ENCODE data around the gene SMG5. TPM values are rescaled to one million over a fixed set of nuclear protein-coding genes. Genes with fewer than 3 reads are reported as not detected.

Gene SMG5
- total RNA-seq, 1 experiment from 2014 or later: 103 TPM

DNA sequence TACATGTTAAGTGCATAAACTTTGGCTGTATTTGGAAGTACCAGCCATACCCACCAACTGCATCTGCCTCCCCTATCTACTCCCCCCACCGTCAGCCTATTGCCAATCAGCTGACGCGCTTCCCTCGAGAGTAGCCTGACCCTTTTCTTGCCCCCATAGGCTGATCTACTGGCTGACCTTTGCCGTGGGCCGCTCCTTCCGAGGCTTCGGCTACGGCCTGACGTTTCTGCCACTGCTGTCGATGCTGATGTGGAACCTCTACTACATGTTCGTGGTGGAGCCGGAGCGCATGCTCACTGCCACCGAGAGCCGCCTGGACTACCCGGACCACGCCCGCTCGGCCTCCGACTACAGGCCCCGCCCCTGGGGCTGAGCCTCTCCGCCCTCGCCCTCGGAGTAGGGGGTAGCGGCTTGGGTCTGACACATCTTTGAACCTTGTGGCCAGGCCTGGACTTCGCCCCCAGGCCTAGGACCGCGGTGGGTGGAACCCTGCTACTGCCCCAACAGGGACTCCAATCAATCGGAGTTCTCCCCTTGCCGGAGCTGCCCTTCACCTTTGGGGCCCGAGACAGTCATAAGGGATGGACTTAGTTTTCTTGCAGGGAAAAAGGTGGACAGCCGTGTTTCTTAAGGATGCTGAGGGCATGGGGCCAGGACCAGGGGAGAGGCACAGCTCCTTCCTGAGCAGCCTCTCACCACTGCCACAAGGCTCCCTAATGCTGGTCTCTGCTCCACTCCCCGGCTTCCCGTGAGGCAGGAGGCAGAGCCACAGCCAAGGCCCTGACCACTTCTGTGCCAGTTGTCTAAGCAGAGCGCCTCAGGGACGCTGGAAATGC, 8.8 kb upstream of the SMG5 start:
- H4K91ac ChIP-seq (ENCODE audit: insufficient read length, low read depth, low read length): no peak overlapping the region
- H3K18ac ChIP-seq (ENCODE audit: insufficient read length, low read depth, low read length): no peak overlapping the region
- no peaks in the 10 kb centered on the region for H4K20me1 ChIP-seq (ENCODE audit: control insufficient read depth, insufficient read depth, insufficient read length)
- H2BK20ac ChIP-seq (ENCODE audit: low read depth, low read length, poor library complexity, severe bottlenecking): no peak overlapping the region
- no peak overlapping the region for H3K23ac ChIP-seq (ENCODE audit: insufficient read length, low read depth, low read length)
- TF ChIP-seq, protein P1, sequence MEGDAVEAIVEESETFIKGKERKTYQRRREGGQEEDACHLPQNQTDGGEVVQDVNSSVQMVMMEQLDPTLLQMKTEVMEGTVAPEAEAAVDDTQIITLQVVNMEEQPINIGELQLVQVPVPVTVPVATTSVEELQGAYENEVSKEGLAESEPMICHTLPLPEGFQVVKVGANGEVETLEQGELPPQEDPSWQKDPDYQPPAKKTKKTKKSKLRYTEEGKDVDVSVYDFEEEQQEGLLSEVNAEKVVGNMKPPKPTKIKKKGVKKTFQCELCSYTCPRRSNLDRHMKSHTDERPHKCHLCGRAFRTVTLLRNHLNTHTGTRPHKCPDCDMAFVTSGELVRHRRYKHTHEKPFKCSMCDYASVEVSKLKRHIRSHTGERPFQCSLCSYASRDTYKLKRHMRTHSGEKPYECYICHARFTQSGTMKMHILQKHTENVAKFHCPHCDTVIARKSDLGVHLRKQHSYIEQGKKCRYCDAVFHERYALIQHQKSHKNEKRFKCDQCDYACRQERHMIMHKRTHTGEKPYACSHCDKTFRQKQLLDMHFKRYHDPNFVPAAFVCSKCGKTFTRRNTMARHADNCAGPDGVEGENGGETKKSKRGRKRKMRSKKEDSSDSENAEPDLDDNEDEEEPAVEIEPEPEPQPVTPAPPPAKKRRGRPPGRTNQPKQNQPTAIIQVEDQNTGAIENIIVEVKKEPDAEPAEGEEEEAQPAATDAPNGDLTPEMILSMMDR (conservative IDR thresholded peaks at IDR 0.05): no peak
- peaks cover 10 to 18% of the 10 kb centered on the region in 2 experiments for H3K4me1 Mint-ChIP-seq
- no peaks in the 10 kb centered on the region for H3K9me3 Mint-ChIP-seq
- H3K27me3 ChIP-seq (ENCODE audit: insufficient read depth, low read length): no peaks in the 10 kb centered on the region; the same call in 1 of the 2 replicates
- no peak overlapping the region for H3K27ac ChIP-seq (ENCODE audit: insufficient read length, low read depth, low read length)
- H2AFZ ChIP-seq (ENCODE audit: low read length): no peak overlapping the region
- H3K4me3 Mint-ChIP-seq: peak overlapping the region; percentile 82 to 89
- DNase-seq: peak; percentile 97
- H3K56ac ChIP-seq (ENCODE audit: insufficient read length, low read depth, low read length): no peak overlapping the region
- no peak overlapping the region for H3K14ac ChIP-seq (ENCODE audit: insufficient read depth, low read length)
- peak overlapping the region; percentile 48 for H3K4me2 ChIP-seq (ENCODE audit: insufficient read depth, insufficient read length, low read length)
- H3K4me1 ChIP-seq (ENCODE audit: insufficient read depth, low read length): no peaks in the 10 kb centered on the region; the same call in 1 of the 2 replicates
- no peaks in the 10 kb centered on the region for H3K79me2 ChIP-seq (ENCODE audit: insufficient read depth, low read length)
- H3K36me3 Mint-ChIP-seq (ENCODE audit: insufficient read depth in 1 of 3, low read depth in 3 of 3): peaks cover 4 to 15% (median 8%) of the 10 kb centered on the region in 3 experiments; a peak in 5 of 7 replicates
- no peak overlapping the region for H3K4ac ChIP-seq (ENCODE audit: low read depth, low read length)
- no CpG with 5 or more reads among the region's 37 CpGs for WGBS (ENCODE audit: extremely low coverage, insufficient read length, low lambda C conversion rate)
- H2BK5ac ChIP-seq (ENCODE audit: insufficient read length, low read length): no peak overlapping the region
- no peak overlapping the region for H2AK5ac ChIP-seq (ENCODE audit: insufficient read length, low read length)
- H2BK15ac ChIP-seq (ENCODE audit: low read depth, low read length): no peak overlapping the region
- H2BK120ac ChIP-seq (ENCODE audit: low read depth, low read length, poor library complexity, severe bottlenecking): no peak overlapping the region
- no peak overlapping the region for H3T11ph ChIP-seq (ENCODE audit: low read length)
- H3K9ac ChIP-seq (ENCODE audit: extremely low read depth, insufficient read length, low read length): peak overlapping the region; percentile 64
- H3K79me1 ChIP-seq (ENCODE audit: insufficient read depth, low read depth, low read length, poor library complexity, severe bottlenecking): no peaks in the 10 kb centered on the region
- H3K9me3 ChIP-seq (ENCODE audit: control insufficient read depth, low read depth, low read length): no peaks in the 10 kb centered on the region
- no peak overlapping the region for H4K5ac ChIP-seq (ENCODE audit: insufficient read length, low read depth, low read length)
- no peaks in the 10 kb centered on the region for H3K27me3 Mint-ChIP-seq (ENCODE audit: low read depth)
- H3K27ac Mint-ChIP-seq: peak overlapping the region; percentile 48 to 96 (median 95)
- no peak overlapping the region for H2BK12ac ChIP-seq (ENCODE audit: insufficient read length, low read depth, low read length)
- H4K8ac ChIP-seq (replicated peaks; ENCODE audit: insufficient read length, low read depth, low read length): no peak overlapping the region
- peaks cover 8% of the 10 kb centered on the region for H3K23me2 ChIP-seq (ENCODE audit: insufficient read length, low read depth, low read length, poor library complexity, severe bottlenecking)
